NB4 (cell line): ENCODE measurements around the gene EXOSC2.

Experiments
- CTCF ChIP-seq: IDR thresholded peaks from one replicate; pipeline ENCODE4 v1.5.1; 2012; ENCODE audit warnings: low read depth, low read length
- POLR2A ChIP-seq: IDR thresholded peaks from 2 replicates; pipeline ENCODE4 v1.6.1; 2011; ENCODE audit warnings: mild to moderate bottlenecking; ENCODE audit not compliant: insufficient read length; ENCODE audit errors: extremely low read depth

DNA sequence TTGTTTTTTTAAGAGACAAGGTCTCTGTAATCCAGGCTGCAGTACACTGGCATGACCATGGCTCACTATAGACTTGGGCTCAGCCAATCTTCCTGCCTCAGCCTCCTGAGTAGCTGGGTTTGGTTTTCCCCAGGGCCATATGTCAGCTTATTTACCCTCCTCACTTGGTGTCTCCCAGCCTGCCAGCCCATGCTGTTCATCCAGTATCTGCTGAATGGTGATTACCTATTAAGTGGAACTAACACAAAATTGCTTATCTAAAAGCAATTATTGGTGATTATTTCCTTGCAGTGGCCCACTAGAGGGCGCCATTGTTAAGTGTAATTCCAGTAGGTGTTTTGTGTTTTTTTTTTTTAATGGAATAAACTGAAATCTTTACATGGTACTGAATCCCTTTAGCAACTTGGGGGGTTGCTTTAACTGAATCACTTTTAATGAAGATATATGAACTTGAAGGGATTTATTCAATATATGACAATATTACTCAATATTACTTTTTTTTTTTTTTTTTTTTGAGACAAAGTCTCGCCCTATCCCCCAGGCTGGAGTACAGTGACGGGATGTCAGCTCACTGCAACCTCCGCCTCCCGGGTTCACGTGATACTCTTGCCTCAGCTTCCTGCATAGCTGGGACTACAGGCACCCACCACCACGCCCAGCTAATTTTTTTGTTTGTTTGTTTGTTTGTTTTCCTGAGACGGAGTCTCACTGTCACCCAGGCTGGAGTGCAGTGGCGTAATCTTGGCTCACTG is 13.8 kb downstream of the EXOSC2 start:
- peak; percentile 57 for TF ChIP-seq CTCF
- no peak for TF ChIP-seq POLR2A
